ENCODE data around the gene SLC2A6. TPM values are rescaled to one million over a fixed set of nuclear protein-coding genes. Genes with fewer than 3 reads are reported as not detected.

Gene SLC2A6
- total and polyA plus RNA-seq, 7 donors: 1.2 to 2.7 (median 1.8) TPM

GRCh38 chr9:133494636-133495326 lies 15.9 kb upstream of the SLC2A6 start:
- no peak overlapping the region for H3K4me3 ChIP-seq
- H3K27ac ChIP-seq: no peak overlapping the region
- peaks cover 0 to 11% (median 6%) of the 10 kb centered on the region in 3 donors for H3K27me3 ChIP-seq (ENCODE audit: insufficient read depth in 3 of 3, low read length in 2 of 3)
- TF ChIP-seq CTCF (IDR thresholded peaks at IDR 0.05): no peak
- DNase-seq: peak in 1 of 2 donors; percentile 39
- H3K9me3 ChIP-seq: no peaks in the 10 kb centered on the region
- intact Hi-C loops (cut with DNase I): loop anchor here in 1 of 2 donors (10.0 kb wide), 1 partner anchor 460 kb away; the partner anchor contains the start of gene GTF3C5
- 90 to 91% (median 91%) methylated on average over 24 of the region's 24 CpGs for WGBS, 3 donors
- H3K36me3 ChIP-seq (ENCODE audit: insufficient read depth in 1 of 2, low read depth in 1 of 2): no peaks in the 10 kb centered on the region
- ATAC-seq: no peak
- peaks cover 22% of the 10 kb centered on the region for H3K4me1 ChIP-seq

DNA sequence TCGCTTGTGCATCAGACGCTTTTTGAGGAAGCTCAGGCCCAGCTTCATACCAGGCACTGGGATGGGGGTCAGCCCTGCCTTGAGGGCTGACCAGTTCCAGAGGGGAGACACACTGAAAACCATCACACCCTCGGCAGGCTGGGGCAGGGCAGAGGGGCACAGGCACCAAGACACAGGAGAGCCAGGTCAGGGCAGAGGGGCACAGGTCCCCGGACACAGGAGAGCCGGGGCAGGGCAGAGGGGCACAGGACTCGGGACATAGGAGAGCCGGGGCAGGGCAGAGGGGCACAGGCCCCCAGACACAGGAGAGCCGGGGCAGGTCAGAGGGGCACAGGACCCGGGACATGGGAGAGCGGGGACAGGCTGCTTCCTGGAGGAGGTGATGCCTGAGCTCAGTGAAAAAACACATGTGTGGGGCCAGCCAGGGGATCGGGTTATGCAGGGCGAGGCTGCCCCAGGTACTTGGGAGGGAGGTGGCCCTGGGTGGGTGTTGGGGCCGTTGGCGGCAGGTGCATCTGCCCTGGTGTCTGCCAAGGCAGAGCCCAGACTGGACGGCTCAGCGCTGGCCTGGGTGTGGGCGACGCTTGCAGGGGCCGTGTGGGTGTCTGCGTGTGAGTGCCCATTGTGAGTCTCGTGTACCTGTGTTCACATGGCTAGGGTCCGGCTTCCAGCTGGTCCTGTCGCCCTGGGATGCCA lies 15.1 kb upstream of the SLC2A6 start:
- intact Hi-C loops (cut with DNase I): loop anchor here in 1 of 2 donors (10.0 kb wide), 1 partner anchor 459 kb away; the partner anchor contains the start of gene GTF3C5
- Histone ChIP-seq H3K36me3 (ENCODE audit: insufficient read depth in 1 of 2, low read depth in 1 of 2) (no peaks in the 10 kb centered on the region), H3K9me3 (no peaks in the 10 kb centered on the region), H3K4me3 (no peak overlapping the region), H3K27ac (no peak overlapping the region), H3K27me3 (ENCODE audit: insufficient read depth in 3 of 3, low read length in 2 of 3) (peaks cover 0 to 5% (median 4%) of the 10 kb centered on the region in 3 donors), H3K4me1 (peaks cover 22% of the 10 kb centered on the region)
- ATAC-seq: no peak
- WGBS, 3 donors: 93 to 95% (median 95%) methylated on average over 22 to 23 of the region's 23 CpGs
- peak in 1 of 2 donors; percentile 41 for DNase-seq
- TF ChIP-seq CTCF (IDR thresholded peaks at IDR 0.05): no peak

DNA sequence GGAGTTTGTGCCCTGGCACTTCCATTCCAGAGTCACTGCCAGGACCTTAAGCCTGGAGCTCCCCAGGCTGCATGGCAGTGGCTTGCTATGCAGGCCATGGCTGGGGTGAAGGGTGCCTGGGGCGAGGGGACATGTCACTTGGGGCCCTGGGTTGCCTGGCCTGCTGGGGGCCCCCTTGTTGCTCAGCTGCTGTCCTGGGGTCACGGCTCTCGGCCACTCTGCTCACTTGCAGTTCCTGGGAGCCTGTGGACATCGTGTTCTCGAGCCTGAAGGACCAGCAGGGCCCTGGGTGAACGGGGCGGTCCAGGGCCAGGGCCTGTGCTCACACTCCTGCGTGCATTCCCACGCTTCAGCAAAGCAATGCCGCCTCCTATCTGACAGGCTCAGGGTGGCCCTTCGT lies 14.5 kb upstream of the SLC2A6 start:
- Histone ChIP-seq H3K4me1 (peaks cover 22% of the 10 kb centered on the region), H3K4me3 (no peak overlapping the region), H3K36me3 (ENCODE audit: insufficient read depth in 1 of 2, low read depth in 1 of 2) (no peaks in the 10 kb centered on the region), H3K27ac (no peak overlapping the region), H3K27me3 (ENCODE audit: insufficient read depth in 3 of 3, low read length in 2 of 3) (peaks cover 0 to under 1% (median 0%) of the 10 kb centered on the region in 3 donors), H3K9me3 (no peaks in the 10 kb centered on the region)
- no peak for ATAC-seq
- WGBS, 3 donors: 75 to 94% (median 85%) methylated on average over 11 of the region's 11 CpGs
- DNase-seq: peak in 1 of 2 donors; percentile 52
- TF ChIP-seq CTCF (IDR thresholded peaks at IDR 0.05): no peak
- intact Hi-C loops (cut with DNase I): loop anchor here in 1 of 2 donors (10.0 kb wide), 1 partner anchor 459 kb away; the partner anchor contains the start of gene GTF3C5

DNA sequence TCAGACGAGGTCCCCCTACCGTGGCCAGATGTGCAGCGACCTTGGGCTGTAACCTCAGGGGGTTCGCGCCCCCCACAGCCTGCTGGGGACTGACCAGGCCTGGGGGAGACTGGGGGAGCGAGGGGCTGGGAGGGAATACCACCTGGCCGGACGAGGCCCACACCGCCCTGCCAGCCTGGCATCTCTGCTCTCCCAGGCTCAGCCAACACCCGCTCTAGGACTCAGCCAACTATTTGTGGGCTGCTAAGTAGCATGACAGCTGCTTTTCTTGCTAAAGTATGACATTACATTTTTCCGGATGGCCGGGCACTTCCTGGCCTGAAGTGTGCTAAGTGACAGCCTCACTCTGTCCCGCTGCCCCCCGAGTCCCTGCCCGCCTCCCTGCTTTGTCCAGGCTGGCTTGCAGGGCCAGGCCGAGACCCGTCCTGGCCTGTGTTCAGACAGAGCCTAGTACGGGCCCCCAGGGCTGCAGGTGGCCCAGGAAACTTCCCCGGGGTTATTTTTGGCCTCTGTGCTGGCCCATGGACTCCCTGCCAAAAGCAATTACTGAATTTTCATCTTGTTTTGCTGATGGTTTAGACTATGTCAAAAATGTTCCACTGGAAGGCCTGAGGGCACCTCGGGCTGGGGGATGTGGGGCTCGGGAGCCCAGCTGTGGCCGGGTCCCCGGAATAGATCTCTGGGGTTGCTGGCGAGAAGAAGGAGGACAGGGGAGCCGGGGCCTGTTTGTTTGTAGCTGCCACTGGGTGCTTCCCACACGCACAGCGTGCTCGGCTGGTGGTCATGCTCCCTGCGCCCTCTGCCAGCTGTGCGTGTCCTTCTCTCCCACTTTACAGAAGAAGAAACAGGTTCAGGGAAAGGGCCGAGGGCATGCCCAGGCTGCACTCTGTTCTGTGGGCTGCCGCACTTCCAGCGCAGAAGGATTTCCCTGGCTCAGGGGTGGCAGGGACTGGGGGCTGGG lies 13.4 kb upstream of the SLC2A6 start:
- 17 to 22% (median 19%) methylated on average over 30 to 33 of the region's 33 CpGs for WGBS, 3 donors
- DNase-seq: peak in 1 of 2 donors; percentile 72
- ATAC-seq: peak; percentile 80 to 93 (median 86)

More for the DNA sequence above, 13.4 kb upstream of the SLC2A6 start:
- Histone ChIP-seq H3K4me1 (peaks cover 22% of the 10 kb centered on the region), H3K27ac (peak overlapping the region; percentile 79), H3K27me3 (ENCODE audit: insufficient read depth in 3 of 3, low read length in 2 of 3) (no peaks in the 10 kb centered on the region), H3K36me3 (ENCODE audit: insufficient read depth in 1 of 2, low read depth in 1 of 2) (no peaks in the 10 kb centered on the region), H3K4me3 (peak overlapping the region; percentile 19), H3K9me3 (no peaks in the 10 kb centered on the region)
- no peak for TF ChIP-seq CTCF (IDR thresholded peaks at IDR 0.05)
- intact Hi-C loops (cut with DNase I): loop anchor here in 1 of 2 donors (10.0 kb wide), 1 partner anchor 458 kb away; the partner anchor contains the start of gene GTF3C5

Data from psoas muscle (tissue), 8 donors.